ENCODE data around the gene GFRA1. TPM values are rescaled to one million over a fixed set of nuclear protein-coding genes. Genes with fewer than 3 reads are reported as not detected.
A peak's percentile ranks its signal among the peaks of the same experiment; 100 is the strongest.

The GFRA1 gene
- total RNA-seq, 4 donors from 2014 or later, result 2.6 to 75.1 (median 48.0) TPM

- Histone ChIP-seq H3K27ac (peak overlapping the region in 1 of 2 donors; percentile 29), H3K9me3 (no peaks in the 10 kb centered on the region), H3K4me1 (no peaks in the 10 kb centered on the region), H3K36me3 (no peaks in the 10 kb centered on the region), H3K4me3 (no peak overlapping the region), H3K27me3 (no peaks in the 10 kb centered on the region)
- intact Hi-C loops (cut with DNase I; ENCODE audit: low total_unique reads), result no loop called here
- no peak for DNase-seq
- no peak for TF ChIP-seq CTCF (IDR thresholded peaks at IDR 0.05)
- no peak for TF ChIP-seq POLR2A (IDR thresholded peaks at IDR 0.05)
Observed at GRCh38 chr10:116049974-116050304, 223.1 kb downstream of the GFRA1 start.

- Histone ChIP-seq H3K9me3 (no peaks in the 10 kb centered on the region), H3K36me3 (no peaks in the 10 kb centered on the region), H3K27me3 (no peaks in the 10 kb centered on the region), H3K27ac (peak overlapping the region in 1 of 2 donors; percentile 29), H3K4me3 (no peak overlapping the region), H3K4me1 (no peaks in the 10 kb centered on the region)
- intact Hi-C loops (cut with DNase I; ENCODE audit: low total_unique reads), result no loop called here
- TF ChIP-seq POLR2A (IDR thresholded peaks at IDR 0.05) (no peak), CTCF (IDR thresholded peaks at IDR 0.05) (no peak)
- DNase-seq, result peak; percentile 31 to 39
Observed at GRCh38 chr10:116049158-116049973, 223.6 kb downstream of the GFRA1 start.

GRCh38 chr10:116045366-116046356 is 227.3 kb downstream of the GFRA1 start:
- TF ChIP-seq POLR2A (IDR thresholded peaks at IDR 0.05), result no peak
- no peak for TF ChIP-seq CTCF (IDR thresholded peaks at IDR 0.05)
- Histone ChIP-seq H3K9me3 (no peaks in the 10 kb centered on the region), H3K27me3 (no peaks in the 10 kb centered on the region), H3K27ac (no peak overlapping the region), H3K4me3 (no peak overlapping the region), H3K36me3 (no peaks in the 10 kb centered on the region), H3K4me1 (no peaks in the 10 kb centered on the region)
- intact Hi-C loops (cut with DNase I; ENCODE audit: low total_unique reads), result no loop called here
- no peak for DNase-seq

- Histone ChIP-seq H3K27me3 (no peaks in the 10 kb centered on the region), H3K27ac (no peak overlapping the region), H3K9me3 (no peaks in the 10 kb centered on the region), H3K36me3 (no peaks in the 10 kb centered on the region), H3K4me3 (no peak overlapping the region), H3K4me1 (no peaks in the 10 kb centered on the region)
- intact Hi-C loops (cut with DNase I; ENCODE audit: low total_unique reads), result no loop called here
- no peak for TF ChIP-seq CTCF (IDR thresholded peaks at IDR 0.05)
- no peak for TF ChIP-seq POLR2A (IDR thresholded peaks at IDR 0.05)
- DNase-seq, result no peak
Observed at GRCh38 chr10:116044801-116045248, 228.2 kb downstream of the GFRA1 start.

- Histone ChIP-seq H3K36me3 (no peaks in the 10 kb centered on the region), H3K4me3 (no peak overlapping the region), H3K27ac (no peak overlapping the region), H3K27me3 (no peaks in the 10 kb centered on the region), H3K9me3 (no peaks in the 10 kb centered on the region), H3K4me1 (no peaks in the 10 kb centered on the region)
- intact Hi-C loops (cut with DNase I; ENCODE audit: low total_unique reads), result no loop called here
- DNase-seq, result no peak
- TF ChIP-seq POLR2A (IDR thresholded peaks at IDR 0.05) (no peak), CTCF (IDR thresholded peaks at IDR 0.05) (no peak)
Observed at GRCh38 chr10:116043861-116044260, 229.1 kb downstream of the GFRA1 start.
